A549 (cell line): ENCODE measurements around the gene TACC3. TPM values are rescaled to one million over a fixed set of nuclear protein-coding genes. Genes with fewer than 3 reads are reported as not detected.

Source experiments
- ATAC-seq, 2 experiments: fragments of 200-7000 bp in 1 of 2; fragments of >200 bp in 1 of 2; cut with Nextera tagmentation in 1 of 2; cut with Tn5 transposase in 1 of 2; 3 replicates each; pipeline versions ENCODE4 v1.8.0 to v1.9.1; 2018 to 2020; ENCODE audit warnings: mild to moderate bottlenecking in 1 of 2, moderate library complexity in 1 of 2
- CTCF ChIA-PET: fragments of 300-600 bp; sonication (Branson Sonifier 250); formaldehyde crosslinking; extraction: SDS; loops from one replicate; lab custom pipeline; 2021; ENCODE audit warnings: antibody characterized with exemption, inconsistent platforms; lab: Yijun Ruan, JAX
- POLR2A ChIA-PET: fragments of 350-600 bp; formaldehyde crosslinking; extraction: SDS; loops from one replicate; lab custom pipeline; 2021; ENCODE audit warnings: antibody characterized with exemption, inconsistent platforms; lab: Yijun Ruan, JAX
- DNase-seq, 2 experiments: peaks; one replicate each; pipeline versions ENCODE4 v3.0.0 to v3.0.0-alpha.2; 2011 to 2016; ENCODE audit warnings: low read depth in 1 of 2, low spot score in 1 of 2
- FAIRE-seq: peaks from 2 replicates; lab custom pipeline; 2011; peaks lifted over from hg19 to GRCh38; lab: Jason Lieb, UNC
- H3K27ac ChIP-seq, 2 experiments: fragments of >200 bp; sonication (Bioruptor Twin); formaldehyde crosslinking; 3 replicates each; pipeline ENCODE4 v1.5.1; 2016 to 2017
- H3K4me1 ChIP-seq: fragments of >200 bp; sonication (Bioruptor Twin); formaldehyde crosslinking; 3 replicates; pipeline ENCODE4 v1.6.1; 2016
- H3K4me2 ChIP-seq: fragments of >200 bp; sonication (Bioruptor Twin); formaldehyde crosslinking; 3 replicates; pipeline ENCODE4 v1.6.1; 2016
- H3K4me3 ChIP-seq: fragments of >200 bp; sonication (Bioruptor Twin); formaldehyde crosslinking; 3 replicates; pipeline ENCODE4 v1.5.1; 2016
- H3K9me3 ChIP-seq: fragments of >200 bp; sonication (Bioruptor Twin); formaldehyde crosslinking; 3 replicates; pipeline ENCODE4 v1.6.1; 2016
- CHD2 ChIP-seq: fragments of 150-350 bp; IDR thresholded peaks from 2 replicates; pipeline ENCODE4 v1.6.1; 2014; ENCODE audit warnings: low read length; ENCODE audit not compliant: partially characterized antibody
- CHD4 ChIP-seq: fragments of 200-600 bp; sonication (generic); IDR thresholded peaks from 2 replicates; pipeline ENCODE4 v1.6.1; 2016; ENCODE audit warnings: antibody characterized with exemption, mild to moderate bottlenecking, borderline replicate concordance
- EHF ChIP-seq: fragments of 250-450 bp; sonication (Bioruptor Pico); IDR thresholded peaks from 2 replicates; pipeline ENCODE4 v1.5.0; 2020; ENCODE audit warnings: mild to moderate bottlenecking
- EP300 ChIP-seq, 2 experiments: fragments of >200 bp; sonication (Bioruptor Twin); formaldehyde crosslinking; IDR thresholded peaks; 2 replicates in 1 of 2; 3 replicates in 1 of 2; pipeline ENCODE4 v1.6.1; 2016 to 2017
- FOSB ChIP-seq: fragments of 250-450 bp; sonication (Bioruptor Pico); IDR thresholded peaks from 2 replicates; pipeline ENCODE4 v1.5.0; 2020; ENCODE audit warnings: mild to moderate bottlenecking, moderate library complexity
- HEYL ChIP-seq: fragments of 250-450 bp; sonication (Bioruptor Pico); IDR thresholded peaks from 2 replicates; pipeline ENCODE4 v1.8.0; 2021; ENCODE audit warnings: mild to moderate bottlenecking, moderate library complexity
- HOXB13 ChIP-seq: fragments of 250-450 bp; sonication (Bioruptor Pico); IDR thresholded peaks from 2 replicates; pipeline ENCODE4 v1.5.0; 2020; ENCODE audit warnings: low read depth, mild to moderate bottlenecking, moderate library complexity
- HOXB5 ChIP-seq: fragments of 250-450 bp; sonication (Bioruptor Pico); IDR thresholded peaks from 2 replicates; pipeline ENCODE4 v1.5.0; 2020; ENCODE audit warnings: mild to moderate bottlenecking, moderate library complexity
- KDM5A ChIP-seq: fragments of 200-600 bp; sonication (generic); IDR thresholded peaks from 2 replicates; pipeline ENCODE4 v1.6.1; 2016; ENCODE audit warnings: antibody characterized with exemption, mild to moderate bottlenecking
- NFE2L2 ChIP-seq: fragments of 150-350 bp; conservative IDR thresholded peaks from 2 replicates; pipeline ENCODE4 v1.6.1; 2014; ENCODE audit warnings: low read length
- NPAS2 ChIP-seq: fragments of 250-450 bp; sonication (Bioruptor Pico); IDR thresholded peaks from 2 replicates; pipeline ENCODE4 v1.8.0; 2022; ENCODE audit warnings: mild to moderate bottlenecking, moderate library complexity, borderline replicate concordance
- RARB ChIP-seq: fragments of 250-450 bp; sonication (Bioruptor Pico); IDR thresholded peaks from 2 replicates; pipeline ENCODE4 v1.8.0; 2021; ENCODE audit warnings: mild to moderate bottlenecking, moderate library complexity
- RNF2 ChIP-seq: fragments of 200-600 bp; sonication (generic); IDR thresholded peaks from 2 replicates; pipeline ENCODE4 v1.6.1; 2016; ENCODE audit warnings: low read depth, mild to moderate bottlenecking, antibody characterized with exemption, moderate library complexity, borderline replicate concordance
- SMC3 ChIP-seq: fragments of >200 bp; sonication (Bioruptor Twin); formaldehyde crosslinking; IDR thresholded peaks from 3 replicates; pipeline ENCODE4 v1.6.1; 2018; ENCODE audit warnings: inconsistent platforms
- TP53 ChIP-seq: fragments of 250-450 bp; sonication (Bioruptor Pico); IDR thresholded peaks from 2 replicates; pipeline ENCODE4 v1.5.0; 2021; ENCODE audit warnings: mild to moderate bottlenecking, moderate library complexity
- ZC3H11A ChIP-seq: fragments of 450-650 bp; IDR thresholded peaks from 2 replicates; pipeline ENCODE4 v1.6.1; 2014; ENCODE audit warnings: antibody characterized with exemption, mild to moderate bottlenecking
- ZSCAN20 ChIP-seq: fragments of 250-450 bp; sonication (Bioruptor Pico); IDR thresholded peaks from 2 replicates; pipeline ENCODE4 v1.8.0; 2022; ENCODE audit warnings: mild to moderate bottlenecking, moderate library complexity
- WGBS: methylation state at CpG from one replicate; pipeline ENCODE4 v1.1.6; 2017; ENCODE audit errors: missing lambda C conversion rate; 5-methylcytosine and 5-hydroxymethylcytosine counted together
- polyA plus RNA-seq, 4 experiments: library from polyadenylated mRNA; depleted of rRNA in 3 of 4; stranded (reverse); fragments of >200 nt; fragmentation: RNase III in 1 of 4; extraction: RNeasy Plus Mini Kit Qiagen cat#74134 plus additional on column Dnase treatment in 1 of 4; gene quantifications; 2 replicates in 3 of 4; 3 replicates in 1 of 4; pipeline ENCODE4 v1.2.3, GENCODE V29; 2011 to 2017
- TF ChIP-seq, protein P1 (sequence below): IDR thresholded peaks from 2 replicates; pipeline ENCODE4 v1.6.1; 2012
- TF ChIP-seq, protein P2 (sequence below): fragments of 200-600 bp; sonication (generic); IDR thresholded peaks from 2 replicates; pipeline ENCODE4 v1.6.1; 2016; ENCODE audit warnings: antibody characterized with exemption, mild to moderate bottlenecking, moderate library complexity
- TF ChIP-seq, protein P3 (sequence below): fragments of 150-350 bp; IDR thresholded peaks from 2 replicates; pipeline ENCODE4 v1.6.1; 2014; ENCODE audit warnings: low read depth, mild to moderate bottlenecking, low read length

TACC3 gene
- polyA plus RNA-seq, 2 of the 4 experiments (the other 2 are of a cell fraction) = 25.9 to 70.6 TPM

DNA sequence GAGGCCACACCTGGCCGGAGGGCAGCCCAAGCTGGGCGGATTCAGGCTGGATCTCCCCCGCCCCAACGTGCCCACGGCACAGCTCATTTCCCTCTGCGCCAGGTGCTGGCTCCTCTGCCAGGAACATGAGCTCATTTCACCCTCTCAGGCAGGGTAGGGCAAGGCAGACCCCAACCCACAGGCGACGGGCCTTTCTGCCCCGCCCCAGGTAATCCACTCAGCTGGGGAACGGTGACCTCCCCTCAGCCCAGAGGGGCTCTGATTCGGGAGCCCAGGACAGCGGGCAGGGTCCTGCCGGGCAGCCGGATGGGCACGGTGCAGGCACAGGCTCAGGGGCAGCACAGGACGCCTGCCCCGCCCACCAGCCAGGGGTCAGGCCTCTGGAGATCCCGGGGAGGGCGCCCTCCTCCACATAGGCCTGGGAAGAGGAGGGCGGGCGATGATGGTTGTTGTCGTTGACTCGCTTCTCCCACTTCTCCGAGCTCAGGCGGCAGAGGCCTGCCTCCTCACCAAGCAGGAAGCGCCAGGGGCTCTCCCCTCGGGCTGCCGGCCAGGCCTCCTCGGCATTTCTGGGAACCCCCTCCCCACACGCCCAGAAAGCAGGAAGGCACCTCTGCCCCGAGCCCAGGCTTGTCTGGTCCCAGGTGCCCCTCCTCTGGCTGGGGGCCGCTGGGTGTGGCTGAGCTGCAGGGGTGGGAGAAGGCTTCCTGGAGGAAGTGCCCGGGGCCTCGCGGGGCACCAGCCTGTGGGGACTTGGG lies 31.1 kb downstream of the TACC3 start:
- Histone ChIP-seq H3K4me3 (no peak overlapping the region), H3K9me3 (no peaks in the 10 kb centered on the region)
- FAIRE-seq (no peak), DNase-seq (no peak)
- 92% methylated on average over 6 of the region's 35 CpGs for WGBS
- no peak for TF ChIP-seq NPAS2 (CRISPR knock-in tag)
- TF ChIP-seq EP300 (IDR thresholded peaks at IDR 0.05) = no peak
- TF ChIP-seq ZC3H11A = no peak
- TF ChIP-seq, protein P1, sequence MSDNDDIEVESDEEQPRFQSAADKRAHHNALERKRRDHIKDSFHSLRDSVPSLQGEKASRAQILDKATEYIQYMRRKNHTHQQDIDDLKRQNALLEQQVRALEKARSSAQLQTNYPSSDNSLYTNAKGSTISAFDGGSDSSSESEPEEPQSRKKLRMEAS = no peak
- no peak for TF ChIP-seq NFE2L2
- no peak for TF ChIP-seq RNF2
- no peak for TF ChIP-seq HOXB5 (CRISPR knock-in tag)
- TF ChIP-seq, all 56 proteins: peak for 0
- ATAC-seq = peak in 1 of 2 experiments; percentile 34; a peak in 3 of 6 replicates
- Histone ChIP-seq H3K27ac (peak overlapping the region in 1 of 2 experiments; percentile 64; a peak in 2 of 6 replicates), H3K4me2 (no peak overlapping the region), H3K4me1 (peaks cover 12% of the 10 kb centered on the region)
- CTCF ChIA-PET = interaction anchor here (0.9 to 13.8 kb wide), 4 partner anchors 15 to 147 kb away, joined by 3 to 227 read pairs (median 4); no protein-coding TSS in a partner anchor
- POLR2A ChIA-PET = no interaction called here

DNA sequence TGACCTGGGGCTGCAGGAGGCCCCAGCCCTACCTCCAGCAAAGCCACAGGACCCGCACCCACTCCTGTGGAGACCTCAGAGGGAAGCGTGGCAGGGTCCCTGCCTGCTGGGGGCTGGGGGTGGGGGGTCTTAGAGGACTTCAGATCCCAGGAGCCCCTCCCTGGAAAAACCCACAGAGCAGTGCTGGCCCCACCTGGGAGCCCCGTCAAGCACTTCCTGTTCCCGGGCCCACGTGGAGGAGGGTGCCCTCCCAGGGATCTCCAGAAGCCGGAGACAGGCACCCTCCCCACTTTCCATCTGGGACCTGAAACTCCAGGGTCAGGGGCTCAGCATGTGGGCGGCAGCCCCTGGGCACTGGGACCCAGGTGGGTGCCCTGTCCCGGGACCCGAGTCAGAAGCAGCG lies 32.0 kb downstream of the TACC3 start:
- ATAC-seq = no peak
- ChIA-PET POLR2A (no interaction called here), CTCF (interaction anchor here (13.8 kb wide), 1 partner anchor 59 kb away, joined by 227 read pairs; no protein-coding TSS in a partner anchor)
- no peak for TF ChIP-seq KDM5A
- TF ChIP-seq, protein P2, sequence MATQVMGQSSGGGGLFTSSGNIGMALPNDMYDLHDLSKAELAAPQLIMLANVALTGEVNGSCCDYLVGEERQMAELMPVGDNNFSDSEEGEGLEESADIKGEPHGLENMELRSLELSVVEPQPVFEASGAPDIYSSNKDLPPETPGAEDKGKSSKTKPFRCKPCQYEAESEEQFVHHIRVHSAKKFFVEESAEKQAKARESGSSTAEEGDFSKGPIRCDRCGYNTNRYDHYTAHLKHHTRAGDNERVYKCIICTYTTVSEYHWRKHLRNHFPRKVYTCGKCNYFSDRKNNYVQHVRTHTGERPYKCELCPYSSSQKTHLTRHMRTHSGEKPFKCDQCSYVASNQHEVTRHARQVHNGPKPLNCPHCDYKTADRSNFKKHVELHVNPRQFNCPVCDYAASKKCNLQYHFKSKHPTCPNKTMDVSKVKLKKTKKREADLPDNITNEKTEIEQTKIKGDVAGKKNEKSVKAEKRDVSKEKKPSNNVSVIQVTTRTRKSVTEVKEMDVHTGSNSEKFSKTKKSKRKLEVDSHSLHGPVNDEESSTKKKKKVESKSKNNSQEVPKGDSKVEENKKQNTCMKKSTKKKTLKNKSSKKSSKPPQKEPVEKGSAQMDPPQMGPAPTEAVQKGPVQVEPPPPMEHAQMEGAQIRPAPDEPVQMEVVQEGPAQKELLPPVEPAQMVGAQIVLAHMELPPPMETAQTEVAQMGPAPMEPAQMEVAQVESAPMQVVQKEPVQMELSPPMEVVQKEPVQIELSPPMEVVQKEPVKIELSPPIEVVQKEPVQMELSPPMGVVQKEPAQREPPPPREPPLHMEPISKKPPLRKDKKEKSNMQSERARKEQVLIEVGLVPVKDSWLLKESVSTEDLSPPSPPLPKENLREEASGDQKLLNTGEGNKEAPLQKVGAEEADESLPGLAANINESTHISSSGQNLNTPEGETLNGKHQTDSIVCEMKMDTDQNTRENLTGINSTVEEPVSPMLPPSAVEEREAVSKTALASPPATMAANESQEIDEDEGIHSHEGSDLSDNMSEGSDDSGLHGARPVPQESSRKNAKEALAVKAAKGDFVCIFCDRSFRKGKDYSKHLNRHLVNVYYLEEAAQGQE = no peak
- TF ChIP-seq SMC3 = no peak
- TF ChIP-seq EP300 (IDR thresholded peaks at IDR 0.05) = no peak
- no peak for TF ChIP-seq HOXB13 (CRISPR knock-in tag)
- H3K27ac ChIP-seq = peak overlapping the region in 1 of 2 experiments; percentile 64; a peak in 2 of 6 replicates
- no peaks in the 10 kb centered on the region for H3K9me3 ChIP-seq
- H3K4me2 ChIP-seq = no peak overlapping the region
- FAIRE-seq = no peak
- no peak overlapping the region for H3K4me3 ChIP-seq
- H3K4me1 ChIP-seq = peaks cover 18% of the 10 kb centered on the region
- DNase-seq = no peak
- 89% methylated on average over 4 of the region's 10 CpGs for whole genome bisulfite sequencing

DNA sequence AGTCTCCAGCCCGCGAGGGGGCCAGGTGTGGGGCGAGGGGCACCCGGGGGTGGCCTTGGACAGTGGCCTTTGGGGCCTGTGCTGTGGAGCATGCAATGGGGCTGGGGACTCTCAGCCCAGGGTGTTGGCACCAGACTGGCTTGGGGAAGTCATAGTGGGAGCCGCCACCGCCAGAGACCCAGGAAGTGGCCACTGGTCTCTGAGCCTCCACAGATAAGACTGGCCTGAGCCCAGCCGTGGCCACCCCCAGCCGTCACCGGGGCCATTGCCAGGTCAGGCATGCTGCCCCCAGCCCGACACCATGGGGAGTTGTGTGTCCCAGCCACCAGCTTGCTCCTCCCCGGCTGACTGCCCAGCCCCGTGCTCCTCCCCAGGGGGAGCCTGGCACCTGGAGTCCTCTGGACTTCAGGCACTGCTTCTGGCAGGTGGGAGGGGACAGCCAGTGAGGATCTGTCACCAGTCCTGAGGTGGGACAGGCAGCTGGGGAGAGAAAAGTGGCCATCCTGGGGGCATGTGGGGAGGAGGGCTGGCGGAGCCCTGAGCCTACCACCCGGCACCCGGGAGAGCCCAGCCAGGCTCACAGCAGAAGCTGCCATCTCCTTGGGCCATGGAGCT lies 32.5 kb downstream of the TACC3 start:
- POLR2A ChIA-PET = no interaction called here
- 84% methylated on average over 6 of the region's 15 CpGs for WGBS

More for the DNA sequence above, 32.5 kb downstream of the TACC3 start:
- ATAC-seq (no peak), DNase-seq (no peak), FAIRE-seq (no peak)
- H3K4me1 ChIP-seq = peaks cover 20% of the 10 kb centered on the region; the same call in 2 of the 3 replicates
- CTCF ChIA-PET = interaction anchor here (1.1 to 13.8 kb wide), 3 partner anchors 12 to 59 kb away, joined by 3 to 227 read pairs (median 6); no protein-coding TSS in a partner anchor
- H3K27ac ChIP-seq = peak overlapping the region in 1 of 2 experiments; percentile 64; a peak in 2 of 6 replicates
- no peak overlapping the region for H3K4me2 ChIP-seq
- no peaks in the 10 kb centered on the region for H3K9me3 ChIP-seq
- TF ChIP-seq TP53 (CRISPR knock-in tag) (no peak), SMC3 (no peak), HOXB13 (CRISPR knock-in tag) (no peak), RARB (no peak), ZSCAN20 (CRISPR knock-in tag) (no peak), ZC3H11A (no peak), EHF (CRISPR knock-in tag) (no peak), HEYL (CRISPR knock-in tag) (no peak), NFE2L2 (no peak), CHD2 (no peak), CHD4 (no peak), FOSB (CRISPR knock-in tag) (no peak)
- TF ChIP-seq, protein P3, sequence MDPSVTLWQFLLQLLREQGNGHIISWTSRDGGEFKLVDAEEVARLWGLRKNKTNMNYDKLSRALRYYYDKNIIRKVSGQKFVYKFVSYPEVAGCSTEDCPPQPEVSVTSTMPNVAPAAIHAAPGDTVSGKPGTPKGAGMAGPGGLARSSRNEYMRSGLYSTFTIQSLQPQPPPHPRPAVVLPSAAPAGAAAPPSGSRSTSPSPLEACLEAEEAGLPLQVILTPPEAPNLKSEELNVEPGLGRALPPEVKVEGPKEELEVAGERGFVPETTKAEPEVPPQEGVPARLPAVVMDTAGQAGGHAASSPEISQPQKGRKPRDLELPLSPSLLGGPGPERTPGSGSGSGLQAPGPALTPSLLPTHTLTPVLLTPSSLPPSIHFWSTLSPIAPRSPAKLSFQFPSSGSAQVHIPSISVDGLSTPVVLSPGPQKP = no peak
- H3K4me3 ChIP-seq = no peak overlapping the region
